ENCODE measurements around the gene MFAP2.

MFAP2 gene

GRCh38 chr1:16980473-16981268 is at the start of gene MFAP2:
Gene MFAP2 (minus strand): TSS chr1:16980620. CDS start chr1:16978273, 2,347 bp downstream.
- no peak for DNase-seq

- DNase-seq, result no peak
These were observed 49.8 kb upstream of the MFAP2 start for GRCh38 chr1:17030206-17030605.

GRCh38 chr1:17028662-17029188 is 48.3 kb upstream of the MFAP2 start:
- no peak for DNase-seq

- no peak for DNase-seq
These were observed 47.5 kb upstream of the MFAP2 start for GRCh38 chr1:17027900-17028299.

- DNase-seq, result no peak
These were observed 47.0 kb upstream of the MFAP2 start for GRCh38 chr1:17027403-17027802.

GRCh38 chr1:17024721-17025120 is 44.3 kb upstream of the MFAP2 start:
- DNase-seq, result no peak

GRCh38 chr1:17023573-17023972 is 43.2 kb upstream of the MFAP2 start:
- DNase-seq, result no peak

GRCh38 chr1:17023102-17023501 is 42.7 kb upstream of the MFAP2 start:
- no peak for DNase-seq

GRCh38 chr1:17021896-17022295 is 41.5 kb upstream of the MFAP2 start:
- no peak for DNase-seq

- DNase-seq, result no peak
These were observed 40.1 kb upstream of the MFAP2 start for GRCh38 chr1:17020502-17020901.

- DNase-seq, result no peak
These were observed 38.4 kb upstream of the MFAP2 start for GRCh38 chr1:17018849-17019248.

- no peak for DNase-seq
These were observed 37.0 kb upstream of the MFAP2 start for GRCh38 chr1:17017435-17017834.

GRCh38 chr1:17016317-17016661 is 35.9 kb upstream of the MFAP2 start:
- DNase-seq, result no peak

GRCh38 chr1:17014671-17015567 is 34.5 kb upstream of the MFAP2 start:
- no peak for DNase-seq

- peak; percentile 35 for DNase-seq
These were observed 33.3 kb upstream of the MFAP2 start for GRCh38 chr1:17013491-17014320.

- no peak for DNase-seq
These were observed 32.5 kb upstream of the MFAP2 start for GRCh38 chr1:17012775-17013490.

GRCh38 chr1:17011439-17012307 is 31.3 kb upstream of the MFAP2 start, which contains the start of gene ATP13A2:
Gene ATP13A2 (minus strand): TSS chr1:17011928. CDS start chr1:17011738, 190 bp downstream.
- peak; percentile 83 for DNase-seq

GRCh38 chr1:17011092-17011438 is 30.6 kb upstream of the MFAP2 start:
- DNase-seq, result no peak

- peak; percentile 27 for DNase-seq
These were observed 29.3 kb upstream of the MFAP2 start for GRCh38 chr1:17009706-17010105.

GRCh38 chr1:17008208-17008855 is 27.9 kb upstream of the MFAP2 start:
- DNase-seq, result no peak

GRCh38 chr1:17007121-17007520 is 26.7 kb upstream of the MFAP2 start:
- DNase-seq, result no peak

All from CD4-positive, alpha-beta T cell treated with Interleukin-15 for 1 hour (primary cell).